Activated CD8-positive, alpha-beta memory T cell treated with anti-CD3 and anti-CD28 coated beads for 36 hours (primary cell): ENCODE data around the gene CD300LD. TPM values are rescaled to one million over a fixed set of nuclear protein-coding genes. Genes with fewer than 3 reads are reported as not detected.
"Not testable (repeated sequence)": the region's sequence is repeated elsewhere in the genome, so short reads cannot be mapped to it uniquely, and the experiment has no call there.

Experiments used
- CTCF ChIA-PET: fragments of 350-600 bp; sonication (Branson Sonifier 250); formaldehyde crosslinking; loops from one replicate; lab custom pipeline; 2021; ENCODE audit warnings: antibody characterized with exemption; lab: Charles Lee
- POLR2A ChIA-PET: fragments of 350-600 bp; sonication (Branson Sonifier 250); formaldehyde crosslinking; loops from one replicate; lab custom pipeline; 2021; ENCODE audit warnings: antibody characterized with exemption; lab: Charles Lee
- total RNA-seq, 2 experiments: library from RNA; stranded (reverse); gene quantifications; one replicate each; pipeline ENCODE4 v1.2.3, GENCODE V29; 2021

CD300LD gene
- total RNA-seq, 2 experiments from 2014 or later, result not detected

DNA sequence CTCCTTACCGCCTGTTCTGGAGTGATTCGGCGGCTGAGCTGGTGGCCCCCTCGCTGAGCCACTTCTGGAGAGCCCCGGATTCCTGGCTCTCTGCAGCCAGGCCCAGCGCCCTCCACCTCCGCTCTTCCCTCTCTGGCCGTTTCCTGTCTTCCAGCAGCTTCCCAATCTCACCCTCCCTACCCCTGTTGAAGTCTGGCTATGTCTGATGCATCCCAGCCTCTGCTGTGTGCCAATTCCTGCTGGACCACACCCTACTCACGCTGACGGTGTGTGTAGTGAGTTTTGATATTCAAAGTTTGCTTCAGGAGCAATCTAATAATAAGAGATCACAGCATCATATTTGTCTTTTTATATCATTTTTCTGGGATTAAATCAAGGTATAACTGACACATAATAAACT, 9.4 kb downstream of the CD300LD start:
- ChIA-PET CTCF (no interaction called here), POLR2A (no interaction called here)

DNA sequence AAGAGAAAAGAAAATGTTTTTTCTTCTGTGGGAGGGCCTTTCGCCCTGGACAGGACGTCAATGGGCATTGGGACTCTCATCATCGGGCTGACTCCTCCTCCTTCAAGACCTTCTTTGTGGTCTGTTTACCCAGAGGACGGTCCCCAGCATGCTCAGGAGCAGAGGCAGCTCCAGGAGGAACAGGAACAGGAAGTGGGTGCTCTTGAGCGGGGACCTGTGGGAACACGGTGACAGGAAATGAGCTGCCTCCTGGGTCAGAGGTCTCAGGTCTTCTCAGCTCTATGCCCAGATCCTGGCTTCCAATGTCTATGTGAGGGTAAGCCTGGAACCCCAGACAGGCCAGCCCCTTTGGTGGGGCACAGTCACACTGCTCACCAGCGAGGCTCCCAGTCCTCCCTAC, 12.2 kb downstream of the CD300LD start:
- CTCF ChIA-PET, result no interaction called here
- POLR2A ChIA-PET, result no interaction called here

DNA sequence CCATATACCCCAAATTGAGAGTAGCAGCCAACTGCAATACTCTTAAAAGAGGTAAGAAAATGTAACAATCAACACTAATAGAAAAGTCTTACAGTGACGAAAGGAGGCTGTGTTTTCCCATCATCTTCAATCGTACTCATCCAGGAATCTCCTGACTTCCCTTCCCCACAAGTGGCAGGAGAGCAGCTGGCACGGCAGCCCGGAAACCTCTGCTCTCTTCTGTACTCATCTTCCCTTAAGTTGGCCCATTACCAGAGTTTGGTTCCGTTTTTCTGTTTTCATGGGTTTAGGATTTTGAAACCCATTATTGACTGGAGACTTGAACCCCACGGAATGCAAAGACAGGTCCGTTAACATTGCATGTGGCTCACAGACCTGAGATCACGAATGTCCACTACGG, 13.1 kb downstream of the CD300LD start:
- ChIA-PET POLR2A (no interaction called here), CTCF (no interaction called here)

DNA sequence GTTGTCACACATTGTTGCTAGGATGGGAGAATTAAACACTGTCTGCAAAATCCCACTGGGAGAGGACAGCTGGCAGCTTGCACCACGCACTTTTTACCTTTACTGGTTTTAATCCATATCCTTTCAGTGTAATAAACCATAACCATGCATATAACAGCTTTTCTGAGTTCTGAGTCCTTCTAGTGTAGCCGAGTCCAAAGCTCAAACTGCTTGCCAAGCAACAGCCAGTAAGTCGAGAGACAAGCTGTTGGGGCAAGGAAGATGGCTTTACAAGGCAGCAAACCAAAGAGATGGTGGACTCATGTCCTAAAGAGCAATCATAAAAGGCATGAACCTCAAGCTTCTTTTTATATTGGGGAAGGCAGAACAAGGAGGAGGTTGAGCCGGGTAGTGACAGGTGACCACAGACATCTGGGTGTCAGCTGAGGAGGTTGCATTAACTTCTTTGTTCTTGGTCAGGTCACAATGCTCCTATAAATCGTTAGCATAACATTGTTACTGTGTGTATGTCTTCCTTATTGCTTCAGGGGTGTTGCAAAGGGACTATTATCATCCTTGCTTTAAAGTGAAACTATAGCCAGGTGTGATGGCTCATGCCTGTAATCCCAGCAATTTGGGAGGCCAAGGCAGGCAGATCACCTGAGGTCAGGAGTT, 17.5 kb downstream of the CD300LD start:
- ChIA-PET POLR2A (no interaction called here), CTCF (interaction anchor here (0.8 kb wide), 1 partner anchor 8 kb away, joined by 3 read pairs; no protein-coding TSS in a partner anchor)

DNA sequence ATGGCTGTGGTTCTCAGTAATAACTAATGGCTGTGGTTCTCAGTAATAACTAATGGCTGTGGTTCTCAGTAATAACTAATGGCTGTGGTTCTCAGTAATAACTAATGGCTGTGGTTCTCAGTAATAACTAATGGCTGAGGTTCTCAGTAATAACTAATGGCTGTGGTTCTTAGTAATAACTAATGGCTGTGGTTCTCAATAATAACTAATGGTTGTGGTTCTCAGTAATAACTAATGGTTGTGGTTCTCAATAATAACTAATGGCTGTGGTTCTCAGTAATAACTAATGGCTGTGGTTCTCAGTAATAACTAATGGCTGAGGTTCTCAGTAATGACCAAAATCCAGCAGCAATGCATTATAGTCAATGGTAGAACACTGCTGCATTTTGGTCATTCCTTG, 18.4 kb downstream of the CD300LD start:
- POLR2A ChIA-PET, CTCF ChIA-PET: not testable (repeated sequence)

DNA sequence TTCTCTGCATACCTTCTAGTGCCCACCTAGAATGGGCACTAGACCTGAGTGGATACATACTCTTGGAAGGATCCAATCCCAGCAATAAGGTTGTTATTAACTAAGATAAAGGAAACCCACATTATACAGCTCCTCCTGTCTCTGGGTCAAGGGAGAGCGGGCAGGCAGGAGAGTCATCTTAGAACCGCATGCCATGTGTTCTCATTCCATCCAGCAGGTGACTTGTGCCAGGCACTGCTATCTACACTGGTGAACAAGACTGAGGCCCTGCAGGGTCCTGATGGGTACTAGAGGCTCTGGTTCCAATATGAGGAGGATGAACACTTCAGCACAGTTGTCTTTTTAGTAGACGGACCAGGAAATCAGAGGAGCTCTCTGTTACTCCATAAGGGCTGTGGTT, 18.9 kb downstream of the CD300LD start:
- POLR2A ChIA-PET, result no interaction called here
- CTCF ChIA-PET, result no interaction called here

DNA sequence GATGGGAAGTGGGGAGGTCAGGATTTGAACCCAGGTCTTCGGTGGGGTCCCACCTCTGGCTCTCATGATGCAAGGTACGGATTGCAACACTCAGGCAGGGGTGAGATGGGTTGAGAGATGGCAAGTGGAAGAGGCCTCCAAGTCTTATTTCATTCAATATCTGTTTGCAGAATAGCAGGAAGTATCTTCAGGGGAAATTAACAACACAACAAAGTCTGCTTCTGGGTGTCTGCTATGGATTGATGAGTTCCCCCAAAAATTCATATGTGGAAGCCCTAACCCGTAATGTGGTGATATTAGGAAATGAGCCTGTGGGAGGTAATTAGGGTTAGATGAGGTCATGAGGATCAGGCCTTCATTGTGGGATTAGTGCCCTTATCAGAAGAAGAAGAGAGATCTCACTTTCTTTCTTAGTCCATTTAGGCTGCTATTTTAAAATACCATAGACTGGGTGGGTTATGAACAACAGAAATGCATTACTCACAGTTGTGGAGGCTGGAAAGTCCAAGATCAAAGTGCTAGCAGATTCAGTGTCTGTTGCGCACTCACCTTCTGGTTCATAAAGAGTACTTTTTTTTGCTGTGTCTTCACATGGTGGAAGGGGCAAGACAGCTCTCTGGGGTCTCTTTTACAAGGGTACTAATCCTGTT, 20.3 kb downstream of the CD300LD start:
- POLR2A ChIA-PET, result no interaction called here

DNA sequence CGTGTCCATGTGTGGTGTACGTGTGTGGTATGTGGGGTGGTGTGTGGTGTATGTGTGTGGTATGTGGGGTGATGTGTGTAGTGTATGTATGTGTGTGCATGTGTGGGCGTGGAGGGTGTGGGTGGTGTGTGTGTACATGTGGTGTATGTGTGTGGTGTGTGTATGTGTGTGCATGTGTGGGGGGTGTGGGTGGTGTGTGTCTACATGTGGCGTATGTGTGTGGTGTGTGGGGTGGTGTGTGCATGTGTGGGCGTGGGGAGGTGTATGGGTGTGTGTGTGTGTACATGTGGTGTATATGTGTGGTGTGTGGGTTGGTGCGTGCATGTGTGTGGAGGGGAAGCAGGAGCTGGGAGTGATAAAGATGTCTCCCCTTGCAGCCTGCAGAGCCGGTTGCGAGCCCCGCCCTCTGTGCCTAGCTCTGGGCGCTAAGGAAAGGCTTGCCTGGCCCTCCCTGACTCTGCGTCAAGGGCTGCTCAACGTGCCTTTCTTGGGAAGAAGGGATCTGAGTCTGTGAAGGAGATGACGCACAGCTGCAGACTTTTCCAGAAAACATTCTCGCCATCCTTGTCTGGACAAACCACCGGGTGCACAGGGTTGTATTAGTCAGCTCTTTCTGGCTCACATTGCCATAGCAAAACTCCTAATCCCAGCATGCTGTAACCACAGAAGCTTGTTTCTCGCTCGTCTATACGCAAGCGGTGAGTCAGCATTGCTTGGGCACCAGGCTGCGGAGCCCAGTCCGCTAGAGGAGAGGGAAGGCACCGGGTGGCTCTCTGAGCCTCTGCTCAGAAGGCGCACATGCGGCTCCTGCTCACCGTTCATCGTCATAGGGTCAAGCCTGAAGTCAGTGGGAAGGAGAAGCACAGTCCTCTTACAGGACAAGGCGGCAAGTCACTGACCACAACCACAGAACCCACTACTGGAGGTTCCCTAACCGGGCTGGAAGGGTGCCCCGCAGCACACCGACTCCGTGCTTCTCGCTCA, 22.8 kb downstream of the CD300LD start:
- POLR2A ChIA-PET, result no interaction called here
- CTCF ChIA-PET, result interaction anchor here (1.1 kb wide), 1 partner anchor 201 kb away, joined by 4 read pairs; no protein-coding TSS in a partner anchor

More for the DNA sequence above, 20.3 kb downstream of the CD300LD start:
- CTCF ChIA-PET, result no interaction called here

DNA sequence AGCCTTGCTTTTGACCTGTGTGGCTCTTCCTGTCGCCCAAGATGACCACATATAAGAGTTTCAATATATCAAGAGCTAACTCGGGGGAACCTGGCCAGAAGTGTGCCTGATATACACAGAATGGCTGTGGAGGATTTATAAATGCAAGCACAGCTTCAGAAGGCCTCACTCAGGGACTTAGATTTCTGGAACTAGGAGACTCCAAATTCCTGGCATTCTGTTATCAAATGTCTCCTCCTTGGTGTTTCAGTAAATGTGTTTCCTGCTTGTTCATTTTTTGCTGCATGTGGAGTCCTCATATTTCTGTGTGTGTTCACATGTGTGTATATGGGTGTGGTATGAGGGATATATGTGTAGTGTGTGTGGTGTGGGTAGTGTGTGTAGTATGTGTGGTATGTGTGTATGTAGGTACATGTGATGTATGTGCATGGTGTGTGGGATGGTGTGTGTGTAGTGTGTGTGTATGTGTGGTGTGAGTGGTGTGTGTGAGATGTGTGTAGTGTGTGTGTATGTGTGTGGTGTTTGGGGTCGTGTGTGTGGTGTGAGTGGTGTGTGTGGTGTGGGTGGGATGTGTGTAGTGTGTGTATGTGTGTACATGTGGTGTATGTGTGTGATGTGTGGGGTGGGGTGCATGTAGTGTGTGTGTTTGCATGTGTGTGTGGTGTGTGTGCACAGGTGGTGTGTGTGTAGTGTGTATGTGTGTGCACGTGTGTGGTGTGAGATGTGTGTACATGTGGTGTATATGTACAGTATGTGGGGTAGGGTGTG, 23.8 kb downstream of the CD300LD start:
- ChIA-PET POLR2A (no interaction called here), CTCF (no interaction called here)

DNA sequence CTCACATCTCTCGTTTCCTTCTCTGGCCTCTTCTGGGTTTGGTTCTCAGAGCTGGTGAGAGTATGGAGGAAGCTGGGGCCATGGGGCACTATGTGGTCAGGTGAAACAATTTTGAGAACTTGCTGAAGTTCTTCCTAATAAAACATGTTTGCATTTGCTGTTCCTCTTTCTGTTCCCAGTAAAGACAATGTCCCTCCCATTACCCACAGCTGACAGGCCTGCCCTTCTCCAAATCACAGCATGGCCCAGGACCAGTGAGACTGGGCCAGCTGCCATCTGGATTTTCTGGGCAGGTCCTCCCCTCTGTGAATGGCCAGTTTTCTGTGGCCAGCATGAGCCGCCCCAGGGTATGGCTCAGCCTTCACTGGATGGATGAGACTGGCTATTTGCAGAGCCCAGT, 24.7 kb downstream of the CD300LD start, which contains the start of gene CD300H:
Gene CD300H, minus strand, starts transcription at position 113 of the 400 bp plus-strand sequence.
- ChIA-PET POLR2A (no interaction called here), CTCF (interaction anchor here (0.9 to 1.7 kb wide), 2 partner anchors 38 to 90 kb away, joined by 3 to 4 read pairs; no protein-coding TSS in a partner anchor)

DNA sequence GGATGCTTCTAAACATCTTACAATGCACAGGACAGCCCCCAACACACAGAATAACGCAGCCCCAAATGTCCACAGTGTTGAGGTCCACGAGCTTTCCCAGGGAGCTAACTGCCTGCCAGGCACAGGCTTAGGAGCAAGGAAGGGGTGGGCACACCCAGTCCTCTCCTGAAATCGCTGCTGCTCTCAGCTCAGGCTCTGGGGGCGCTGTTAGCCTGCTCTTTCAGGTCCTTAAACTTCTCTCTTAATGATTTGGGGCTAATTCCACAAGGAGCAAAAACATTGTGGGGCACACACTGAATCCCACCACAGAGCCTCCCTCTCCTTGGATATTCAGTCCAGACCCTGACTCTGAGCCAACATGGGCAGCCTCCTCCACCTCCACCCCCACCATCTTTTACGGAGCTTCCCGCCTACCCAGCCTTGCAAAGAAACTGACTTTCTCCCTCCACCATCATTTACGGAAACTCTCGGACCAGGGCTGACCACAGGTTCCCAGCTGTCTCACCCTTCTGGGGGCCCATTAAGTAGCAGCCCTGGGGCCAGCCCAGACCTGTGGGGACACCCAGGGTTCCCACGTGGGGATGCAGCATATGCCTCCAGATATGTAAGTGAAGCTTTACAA, 25.8 kb downstream of the CD300LD start:
- CTCF ChIA-PET, result interaction anchor here (0.8 to 1.7 kb wide), 9 partner anchors 8 to 296 kb away, joined by 3 to 11 read pairs (median 4); partner anchors contain the start of gene RAB37
- POLR2A ChIA-PET, result no interaction called here

DNA sequence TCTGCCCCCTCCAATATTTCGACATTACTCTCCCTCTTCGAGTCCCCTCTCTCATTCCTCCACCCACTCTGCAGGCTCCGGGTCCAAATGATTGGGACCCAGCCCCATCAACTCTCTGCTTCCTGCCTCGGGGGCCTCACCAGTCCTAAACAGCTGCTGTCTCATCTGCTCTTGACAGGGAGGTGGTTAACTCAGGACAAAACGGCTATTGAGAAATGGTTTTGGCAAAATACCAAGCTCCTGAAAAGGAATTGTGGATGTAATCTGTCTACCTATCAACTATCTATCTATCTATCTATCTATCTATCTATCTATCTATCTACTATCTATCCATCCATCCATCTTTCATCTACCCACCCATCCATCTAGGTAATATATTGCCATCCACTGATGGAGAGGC, 27.0 kb downstream of the CD300LD start:
- POLR2A ChIA-PET, result no interaction called here
- CTCF ChIA-PET, result interaction anchor here (1.1 kb wide), 1 partner anchor 92 kb away, joined by 3 read pairs; no protein-coding TSS in a partner anchor

DNA sequence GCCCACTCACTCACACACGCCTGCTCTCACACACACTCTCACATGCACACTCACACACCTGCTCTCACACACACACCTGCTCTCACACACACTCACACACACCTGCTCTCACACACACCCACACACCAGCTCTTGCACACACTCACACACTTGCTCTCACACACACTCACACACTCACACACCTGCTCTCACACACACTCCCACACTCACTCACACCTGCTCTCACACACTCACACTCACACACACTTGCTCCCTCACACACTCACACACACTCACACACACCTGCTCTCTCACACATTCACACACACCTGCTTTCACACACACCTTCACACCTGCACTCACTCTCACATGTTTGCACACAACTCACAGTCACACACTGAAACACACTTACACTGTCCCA, 28.7 kb downstream of the CD300LD start:
- CTCF ChIA-PET, result no interaction called here
- POLR2A ChIA-PET, result no interaction called here

DNA sequence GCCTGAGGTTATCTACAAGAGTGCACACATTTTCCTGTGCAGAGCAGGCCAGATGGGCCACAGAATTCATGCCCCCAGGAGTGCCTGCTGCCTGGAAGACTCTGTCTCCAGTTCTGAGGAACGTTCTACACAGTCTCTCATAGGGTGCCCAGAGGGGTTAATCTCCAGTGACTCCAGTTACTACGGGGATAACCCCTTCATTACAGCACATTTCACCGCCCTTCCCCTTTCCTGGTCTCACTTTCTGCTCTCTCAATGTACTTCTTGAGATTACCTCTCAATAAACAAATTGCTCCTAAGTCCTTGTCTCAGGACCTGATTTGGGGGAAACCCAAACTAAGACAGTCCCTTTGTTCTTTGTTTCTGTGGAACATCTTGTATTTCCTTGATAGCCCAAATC, 30.5 kb downstream of the CD300LD start:
- POLR2A ChIA-PET, result interaction anchor here (0.6 kb wide), 1 partner anchor 59 kb away, joined by 3 read pairs; no protein-coding TSS in a partner anchor
- CTCF ChIA-PET, result no interaction called here

DNA sequence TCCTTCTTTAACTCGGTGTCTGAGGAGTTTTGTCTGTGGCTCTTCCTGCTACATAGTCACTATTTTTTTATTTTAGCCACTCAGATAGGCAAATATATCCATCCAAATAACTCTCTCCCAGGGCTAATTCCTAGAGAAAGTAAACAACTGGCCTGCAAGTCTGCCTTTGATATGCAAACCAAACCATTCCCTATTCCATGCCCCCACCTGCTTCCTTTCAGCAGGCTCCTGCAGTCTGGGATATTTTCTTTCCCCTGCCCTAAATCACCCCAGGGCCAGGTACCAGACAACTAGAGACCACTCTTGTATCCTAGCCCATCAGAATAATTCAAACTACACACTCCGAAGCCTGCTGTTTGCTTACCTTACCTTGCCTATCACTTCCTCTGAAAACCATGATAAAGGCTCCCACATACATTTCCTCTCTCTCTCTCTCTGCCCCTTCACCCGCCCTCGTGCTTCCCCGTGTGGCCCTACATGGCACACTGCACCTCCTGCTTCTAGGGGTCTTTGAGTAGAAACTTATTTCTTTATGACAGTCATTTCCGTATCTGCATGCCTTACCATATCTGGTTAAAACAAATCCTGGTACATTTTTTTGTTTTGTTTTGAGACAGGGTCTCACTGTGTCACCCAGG, 33.1 kb downstream of the CD300LD start:
- ChIA-PET CTCF (no interaction called here), POLR2A (no interaction called here)

DNA sequence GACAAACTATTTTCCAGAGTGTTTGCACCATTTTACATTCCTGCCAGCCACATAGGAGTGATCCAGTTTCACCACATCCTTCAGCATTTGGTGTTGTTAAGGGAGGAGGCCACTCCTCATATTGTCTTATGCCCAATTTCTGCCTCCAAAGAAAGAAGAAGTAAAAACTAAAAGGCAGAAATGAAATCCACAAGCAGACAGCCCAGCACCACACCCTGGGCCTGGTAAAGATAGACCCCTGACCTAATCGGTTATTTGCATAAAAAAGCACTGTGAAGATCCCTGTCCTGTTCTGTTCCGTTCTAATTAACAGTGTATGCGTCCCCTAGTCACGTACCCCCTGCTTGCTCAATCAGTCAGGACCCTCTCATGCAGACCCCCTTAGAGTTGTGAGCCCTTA, 33.7 kb downstream of the CD300LD start:
- POLR2A ChIA-PET, CTCF ChIA-PET: not testable (repeated sequence)

DNA sequence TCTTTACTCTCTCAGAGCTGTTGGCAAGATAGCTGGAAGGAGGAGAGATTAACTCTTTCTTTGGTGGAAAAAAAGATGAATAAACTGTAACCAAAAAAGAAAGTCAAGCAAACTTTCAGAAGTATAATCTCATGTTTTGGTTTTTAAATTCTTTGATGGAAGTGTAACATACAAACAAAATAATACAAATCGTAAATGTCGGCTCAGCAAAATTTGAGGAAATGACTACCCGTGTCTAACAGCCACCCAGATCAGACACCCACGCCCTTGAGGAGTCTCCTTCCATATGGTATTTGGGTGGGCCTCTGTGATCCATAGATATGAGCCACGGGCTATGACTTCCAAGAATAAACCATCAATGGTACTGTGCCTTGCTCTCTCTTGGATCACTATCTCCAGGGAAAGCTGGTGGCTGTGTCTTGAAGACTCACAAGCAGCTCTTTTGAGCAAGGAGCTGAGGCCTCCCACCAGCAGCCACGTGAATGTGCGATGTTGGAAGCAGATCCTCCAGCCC, 36.6 kb downstream of the CD300LD start:
- ChIA-PET CTCF (no interaction called here), POLR2A (no interaction called here)

DNA sequence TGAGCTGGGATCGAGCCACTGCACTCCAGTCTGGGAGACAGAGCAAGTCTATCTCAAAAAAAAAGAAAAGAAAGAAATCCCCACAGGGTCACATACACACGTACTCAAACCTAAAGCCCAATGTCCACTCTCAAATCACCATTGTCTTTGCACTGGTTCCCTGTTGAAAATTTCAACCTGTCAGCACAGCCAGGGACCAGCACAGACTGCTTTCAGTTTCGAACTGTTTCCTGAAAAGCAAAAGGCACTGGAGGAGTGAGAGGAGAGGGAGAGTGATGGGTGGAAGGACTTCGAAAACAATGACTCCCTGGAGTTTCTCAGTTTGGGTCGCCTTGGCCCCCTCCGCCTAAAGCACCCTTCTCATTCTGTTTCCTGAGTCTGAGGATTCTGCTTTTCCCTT, 37.2 kb downstream of the CD300LD start:
- CTCF ChIA-PET, result no interaction called here
- POLR2A ChIA-PET, result no interaction called here
